SK-N-SH (cell line): Measurements from ENCODE around the gene SCRG1. TPM values are rescaled to one million over a fixed set of nuclear protein-coding genes. Genes with fewer than 3 reads are reported as not detected.

Experiments used
- CTCF ChIA-PET: fragments of 300-600, 350-600 bp; formaldehyde crosslinking; extraction: SDS; loops from one replicate; lab custom pipeline; 2021; lab: Yijun Ruan, JAX
- POLR2A ChIA-PET: fragments of 350-600 bp; sonication (Branson Sonifier 250); formaldehyde crosslinking; extraction: SDS; loops from one replicate; lab custom pipeline; 2020; ENCODE audit warnings: antibody characterized with exemption, inconsistent platforms; lab: Yijun Ruan, JAX
- DNase-seq: peaks from one replicate; pipeline ENCODE4 v3.0.0; 2012
- H2AFZ ChIP-seq: fragments of 200-600 bp; sonication (generic); 2 replicates; pipeline ENCODE4 v1.8.1; 2016; ENCODE audit warnings: antibody characterized with exemption, mild to moderate bottlenecking, low read depth
- H3F3A ChIP-seq: fragments of 200-600 bp; sonication (generic); replicated peaks from 2 replicates; pipeline ENCODE3; 2016; ENCODE audit warnings: antibody characterized with exemption, mild to moderate bottlenecking; ENCODE audit not compliant: insufficient read depth
- H3K27ac ChIP-seq, 2 experiments: fragments of 200-500 bp in 1 of 2; fragments of 200-600 bp in 1 of 2; sonication (Bioruptor generic) in 1 of 2; sonication (generic), shearing (Covaris generic) in 1 of 2; 2 replicates each; pipeline versions ENCODE4 v1.5.1 to v1.6.1; 2014 to 2016; ENCODE audit warnings: low read depth in 2 of 2, inconsistent platforms in 1 of 2, low read length in 1 of 2, mild to moderate bottlenecking in 1 of 2, mixed read lengths in 1 of 2
- H3K27me3 ChIP-seq: fragments of 200-600 bp; sonication (generic), shearing (Covaris generic); 2 replicates; pipeline ENCODE4 v1.6.1; 2016; ENCODE audit warnings: mixed run types; ENCODE audit not compliant: insufficient read depth
- H3K36me3 ChIP-seq, 2 experiments: fragments of 200-500 bp in 1 of 2; fragments of 200-600 bp in 1 of 2; sonication (Bioruptor generic) in 1 of 2; sonication (generic) in 1 of 2; replicated peaks in 1 of 2; 2 replicates each; pipeline versions ENCODE3 to v1.5.1; 2014 to 2016; ENCODE audit warnings: low read length in 1 of 2, mild to moderate bottlenecking in 1 of 2; ENCODE audit not compliant: insufficient read depth in 2 of 2, control insufficient read depth in 1 of 2
- H3K4me1 ChIP-seq, 2 experiments: fragments of 200-500 bp in 1 of 2; fragments of 200-600 bp in 1 of 2; sonication (Bioruptor generic) in 1 of 2; sonication (generic), shearing (Covaris generic) in 1 of 2; 2 replicates each; pipeline versions ENCODE4 v1.5.1 to v1.6.1; 2014 to 2016; ENCODE audit warnings: low read depth in 1 of 2, low read length in 1 of 2, mixed run types in 1 of 2; ENCODE audit not compliant: insufficient read depth in 2 of 2, control insufficient read depth in 1 of 2
- H3K4me2 ChIP-seq: fragments of 200-600 bp; sonication (generic), shearing (Covaris generic); 2 replicates; pipeline ENCODE4 v1.6.1; 2017; ENCODE audit warnings: mixed run types
- H3K4me3 ChIP-seq, 2 experiments: fragments of 200-500 bp in 1 of 2; fragments of 200-600 bp in 1 of 2; sonication (Bioruptor generic) in 1 of 2; sonication (generic), shearing (Covaris generic) in 1 of 2; 2 replicates each; pipeline versions ENCODE4 v1.5.1 to v1.8.1; 2014 to 2016; ENCODE audit warnings: low read depth in 2 of 2, inconsistent platforms in 1 of 2, low read length in 1 of 2, mild to moderate bottlenecking in 1 of 2, mixed read lengths in 1 of 2, moderate library complexity in 1 of 2
- H3K79me2 ChIP-seq: fragments of 200-600 bp; sonication (generic); 2 replicates; pipeline ENCODE4 v1.8.1; 2017; ENCODE audit warnings: mild to moderate bottlenecking; ENCODE audit not compliant: insufficient read depth
- H3K9ac ChIP-seq: fragments of 200-600 bp; sonication (generic); 2 replicates; pipeline ENCODE4 v1.6.1; 2017; ENCODE audit warnings: mixed run types
- H3K9me2 ChIP-seq: fragments of 200-600 bp; sonication (generic); 2 replicates; pipeline ENCODE4 v1.6.1; 2017; ENCODE audit warnings: mixed run types
- H3K9me3 ChIP-seq: fragments of 200-600 bp; sonication (generic); 2 replicates; pipeline ENCODE4 v1.6.1; 2017; ENCODE audit warnings: mixed run types, mild to moderate bottlenecking, moderate library complexity
- H4K20me1 ChIP-seq: fragments of 200-600 bp; sonication (generic); 2 replicates; pipeline ENCODE4 v1.6.1; 2017; ENCODE audit warnings: mild to moderate bottlenecking, mixed run types; ENCODE audit not compliant: insufficient read depth
- CHD2 ChIP-seq: fragments of 150-350 bp; IDR thresholded peaks from 2 replicates; pipeline ENCODE4 v1.6.1; 2018; ENCODE audit warnings: low read length; ENCODE audit not compliant: partially characterized antibody
- ELF1 ChIP-seq: IDR thresholded peaks from 2 replicates; pipeline ENCODE4 v1.4.0; 2012
- EP300 ChIP-seq, 2 experiments: IDR thresholded peaks; 2 replicates each; pipeline versions ENCODE4 v1.4.0 to v1.6.1; 2012; ENCODE audit warnings: borderline replicate concordance in 1 of 2, low read depth in 1 of 2, low read length in 1 of 2
- EZH2phosphoT487 ChIP-seq: fragments of 200-600 bp; sonication (generic); IDR thresholded peaks from 2 replicates; pipeline ENCODE4 v1.6.1; 2017; ENCODE audit warnings: low read depth, mixed run types, mild to moderate bottlenecking, antibody characterized with exemption, moderate library complexity, borderline replicate concordance
- FOSL2 ChIP-seq: IDR thresholded peaks from 2 replicates; pipeline ENCODE4 v1.4.0; 2012; ENCODE audit warnings: low read depth, mild to moderate bottlenecking, moderate library complexity, borderline replicate concordance
- FOXM1 ChIP-seq: IDR thresholded peaks from 2 replicates; pipeline ENCODE4 v1.4.0; 2012; ENCODE audit warnings: low read depth, mild to moderate bottlenecking
- GABPA ChIP-seq: IDR thresholded peaks from 2 replicates; pipeline ENCODE4 v1.4.0; 2012; ENCODE audit warnings: low read depth, mild to moderate bottlenecking
- GATA2 ChIP-seq: sonication (generic); formaldehyde crosslinking; IDR thresholded peaks from 2 replicates; pipeline ENCODE4 v1.5.0; 2020; ENCODE audit warnings: mild to moderate bottlenecking, missing genetic modification reagents
- JUND ChIP-seq: IDR thresholded peaks from 2 replicates; pipeline ENCODE4 v1.4.0; 2012
- MEF2A ChIP-seq: IDR thresholded peaks from 2 replicates; pipeline ENCODE4 v1.4.0; 2012; ENCODE audit warnings: low read depth, borderline replicate concordance
- MXI1 ChIP-seq: IDR thresholded peaks from 2 replicates; pipeline ENCODE4 v1.6.1; 2012; ENCODE audit warnings: mild to moderate bottlenecking, low read depth, low read length, improper control_type of control experiment
- NFIC ChIP-seq: IDR thresholded peaks from 2 replicates; pipeline ENCODE4 v1.4.0; 2012; ENCODE audit warnings: borderline replicate concordance
- NRF1 ChIP-seq: IDR thresholded peaks from 2 replicates; pipeline ENCODE4 v1.6.1; 2012; ENCODE audit warnings: low read depth, mild to moderate bottlenecking, low read length
- POLR2AphosphoS5 ChIP-seq: IDR thresholded peaks from 2 replicates; pipeline ENCODE4 v1.6.1; 2012; ENCODE audit warnings: low read depth, low read length
- RAD21 ChIP-seq: IDR thresholded peaks from 2 replicates; pipeline ENCODE4 v1.6.1; 2012; ENCODE audit warnings: mild to moderate bottlenecking, low read length
- RCOR1 ChIP-seq: fragments of 150-350 bp; IDR thresholded peaks from 2 replicates; pipeline ENCODE4 v1.6.1; 2017; ENCODE audit warnings: antibody characterized with exemption, low read length
- RFX5 ChIP-seq: IDR thresholded peaks from 2 replicates; pipeline ENCODE4 v1.6.1; 2012; ENCODE audit warnings: mild to moderate bottlenecking, improper control_type of control experiment, low read length
- RXRA ChIP-seq: IDR thresholded peaks from 2 replicates; pipeline ENCODE4 v1.4.0; 2012; ENCODE audit warnings: low read depth, mild to moderate bottlenecking, borderline replicate concordance
- SIN3A ChIP-seq: IDR thresholded peaks from 2 replicates; pipeline ENCODE4 v1.6.1; 2012; ENCODE audit warnings: low read depth, mild to moderate bottlenecking, low read length, moderate library complexity, borderline replicate concordance
- SMC3 ChIP-seq: IDR thresholded peaks from 2 replicates; pipeline ENCODE4 v1.6.1; 2012; ENCODE audit warnings: low read depth, low read length, improper control_type of control experiment
- TCF12 ChIP-seq: IDR thresholded peaks from 2 replicates; pipeline ENCODE4 v1.4.0; 2012
- YY1 ChIP-seq: IDR thresholded peaks from 2 replicates; pipeline ENCODE4 v1.4.0; 2012; ENCODE audit warnings: low read depth, mild to moderate bottlenecking
- WGBS: methylation state at CpG from one replicate; pipeline ENCODE4 v1.1.6; 2017; ENCODE audit warnings: low lambda C conversion rate; 5-methylcytosine and 5-hydroxymethylcytosine counted together
- polyA plus RNA-seq, 3 experiments: library from polyadenylated mRNA; depleted of rRNA; stranded (reverse); fragments of >200 nt; gene quantifications; 2 replicates each; pipeline ENCODE4 v1.2.3, GENCODE V29; 2012
- TF ChIP-seq, protein P1 (sequence below): IDR thresholded peaks from 2 replicates; pipeline ENCODE4 v1.4.0; 2012; ENCODE audit warnings: low read depth, borderline replicate concordance
- TF ChIP-seq, protein P2 (sequence below): IDR thresholded peaks from 2 replicates; pipeline ENCODE4 v1.4.0; 2012; ENCODE audit warnings: low read depth, borderline replicate concordance
- TF ChIP-seq, protein P3 (sequence below): fragments of 150-350 bp; IDR thresholded peaks from 2 replicates; pipeline ENCODE4 v1.6.1; 2016; ENCODE audit warnings: mild to moderate bottlenecking, low read depth, low read length
- TF ChIP-seq, protein P4 (sequence below): IDR thresholded peaks from 2 replicates; pipeline ENCODE4 v1.6.1; 2012; ENCODE audit warnings: mild to moderate bottlenecking, low read depth, low read length, moderate library complexity
- TF ChIP-seq, protein P5 (sequence below): fragments of 200-600 bp; sonication (generic); IDR thresholded peaks from 2 replicates; pipeline ENCODE4 v1.6.1; 2017; ENCODE audit warnings: antibody characterized with exemption, mild to moderate bottlenecking, moderate library complexity

SCRG1 gene
- polyA plus RNA-seq, 1 of the 3 experiments (the other 2 are of a cell fraction) = 0.16 TPM

DNA sequence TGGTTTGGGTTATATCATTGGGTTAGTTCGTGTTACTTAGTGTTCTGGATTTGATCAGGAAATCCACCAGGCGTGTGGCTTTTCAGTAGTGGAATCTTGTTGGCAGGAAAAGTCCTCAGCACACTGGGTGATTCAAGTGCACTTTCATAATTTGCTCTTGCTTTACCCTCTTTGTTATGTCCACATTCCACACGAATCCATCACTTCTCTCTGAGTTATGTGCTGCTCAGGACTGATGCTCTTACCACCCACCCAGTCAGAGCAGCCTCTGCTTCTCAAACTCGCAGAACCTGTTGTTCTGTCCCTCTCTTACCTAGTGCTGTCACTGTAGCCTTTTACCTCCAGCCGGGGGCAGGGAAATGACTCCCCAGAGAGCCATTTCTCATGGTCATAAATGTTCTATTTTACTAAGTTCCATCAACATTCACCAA lies 37.2 kb upstream of the SCRG1 start:
- H3K79me2 ChIP-seq = no peaks in the 10 kb centered on the region
- ChIA-PET CTCF (no interaction called here), POLR2A (no interaction called here)
- no peaks in the 10 kb centered on the region for H3F3A ChIP-seq
- H2AFZ ChIP-seq = no peak overlapping the region
- 15% methylated on average over 5 of the region's 5 CpGs for WGBS
- H3K9ac ChIP-seq = no peak overlapping the region
- H3K36me3 ChIP-seq = no peaks in the 10 kb centered on the region
- no peaks in the 10 kb centered on the region for H3K9me3 ChIP-seq
- H3K4me1 ChIP-seq = peaks cover 8 to 12% of the 10 kb centered on the region in 2 experiments; a peak in 3 of 4 replicates
- H3K27me3 ChIP-seq = no peaks in the 10 kb centered on the region
- DNase-seq = no peak
- no peaks in the 10 kb centered on the region for H3K9me2 ChIP-seq
- peak overlapping the region; percentile 19 for H3K4me2 ChIP-seq
- no peaks in the 10 kb centered on the region for H4K20me1 ChIP-seq
- no peak overlapping the region for H3K4me3 ChIP-seq
- H3K27ac ChIP-seq = peak overlapping the region; percentile 13 to 72; a peak in 3 of 4 replicates
- TF ChIP-seq TCF12 = peak; percentile 93
- TF ChIP-seq, protein P1, sequence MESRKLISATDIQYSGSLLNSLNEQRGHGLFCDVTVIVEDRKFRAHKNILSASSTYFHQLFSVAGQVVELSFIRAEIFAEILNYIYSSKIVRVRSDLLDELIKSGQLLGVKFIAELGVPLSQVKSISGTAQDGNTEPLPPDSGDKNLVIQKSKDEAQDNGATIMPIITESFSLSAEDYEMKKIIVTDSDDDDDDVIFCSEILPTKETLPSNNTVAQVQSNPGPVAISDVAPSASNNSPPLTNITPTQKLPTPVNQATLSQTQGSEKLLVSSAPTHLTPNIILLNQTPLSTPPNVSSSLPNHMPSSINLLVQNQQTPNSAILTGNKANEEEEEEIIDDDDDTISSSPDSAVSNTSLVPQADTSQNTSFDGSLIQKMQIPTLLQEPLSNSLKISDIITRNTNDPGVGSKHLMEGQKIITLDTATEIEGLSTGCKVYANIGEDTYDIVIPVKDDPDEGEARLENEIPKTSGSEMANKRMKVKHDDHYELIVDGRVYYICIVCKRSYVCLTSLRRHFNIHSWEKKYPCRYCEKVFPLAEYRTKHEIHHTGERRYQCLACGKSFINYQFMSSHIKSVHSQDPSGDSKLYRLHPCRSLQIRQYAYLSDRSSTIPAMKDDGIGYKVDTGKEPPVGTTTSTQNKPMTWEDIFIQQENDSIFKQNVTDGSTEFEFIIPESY = no peak
- TF ChIP-seq FOXM1 = 0 out of 2 replicates have a peak, but pooled peaks have one; percentile 43
- TF ChIP-seq, protein P2, sequence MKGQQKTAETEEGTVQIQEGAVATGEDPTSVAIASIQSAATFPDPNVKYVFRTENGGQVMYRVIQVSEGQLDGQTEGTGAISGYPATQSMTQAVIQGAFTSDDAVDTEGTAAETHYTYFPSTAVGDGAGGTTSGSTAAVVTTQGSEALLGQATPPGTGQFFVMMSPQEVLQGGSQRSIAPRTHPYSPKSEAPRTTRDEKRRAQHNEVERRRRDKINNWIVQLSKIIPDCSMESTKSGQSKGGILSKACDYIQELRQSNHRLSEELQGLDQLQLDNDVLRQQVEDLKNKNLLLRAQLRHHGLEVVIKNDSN = no peak
- TF ChIP-seq RXRA = peak; percentile 55; the same call in 1 of the 2 replicates
- no peak for TF ChIP-seq CHD2
- TF ChIP-seq MEF2A = no peak
- TF ChIP-seq FOSL2 = peak; percentile 43; the same call in 1 of the 2 replicates
- no peak for TF ChIP-seq RAD21
- no peak for TF ChIP-seq YY1
- TF ChIP-seq, protein P3, sequence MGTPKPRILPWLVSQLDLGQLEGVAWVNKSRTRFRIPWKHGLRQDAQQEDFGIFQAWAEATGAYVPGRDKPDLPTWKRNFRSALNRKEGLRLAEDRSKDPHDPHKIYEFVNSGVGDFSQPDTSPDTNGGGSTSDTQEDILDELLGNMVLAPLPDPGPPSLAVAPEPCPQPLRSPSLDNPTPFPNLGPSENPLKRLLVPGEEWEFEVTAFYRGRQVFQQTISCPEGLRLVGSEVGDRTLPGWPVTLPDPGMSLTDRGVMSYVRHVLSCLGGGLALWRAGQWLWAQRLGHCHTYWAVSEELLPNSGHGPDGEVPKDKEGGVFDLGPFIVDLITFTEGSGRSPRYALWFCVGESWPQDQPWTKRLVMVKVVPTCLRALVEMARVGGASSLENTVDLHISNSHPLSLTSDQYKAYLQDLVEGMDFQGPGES = no peak
- no peak for TF ChIP-seq GABPA
- TF ChIP-seq, protein P4, sequence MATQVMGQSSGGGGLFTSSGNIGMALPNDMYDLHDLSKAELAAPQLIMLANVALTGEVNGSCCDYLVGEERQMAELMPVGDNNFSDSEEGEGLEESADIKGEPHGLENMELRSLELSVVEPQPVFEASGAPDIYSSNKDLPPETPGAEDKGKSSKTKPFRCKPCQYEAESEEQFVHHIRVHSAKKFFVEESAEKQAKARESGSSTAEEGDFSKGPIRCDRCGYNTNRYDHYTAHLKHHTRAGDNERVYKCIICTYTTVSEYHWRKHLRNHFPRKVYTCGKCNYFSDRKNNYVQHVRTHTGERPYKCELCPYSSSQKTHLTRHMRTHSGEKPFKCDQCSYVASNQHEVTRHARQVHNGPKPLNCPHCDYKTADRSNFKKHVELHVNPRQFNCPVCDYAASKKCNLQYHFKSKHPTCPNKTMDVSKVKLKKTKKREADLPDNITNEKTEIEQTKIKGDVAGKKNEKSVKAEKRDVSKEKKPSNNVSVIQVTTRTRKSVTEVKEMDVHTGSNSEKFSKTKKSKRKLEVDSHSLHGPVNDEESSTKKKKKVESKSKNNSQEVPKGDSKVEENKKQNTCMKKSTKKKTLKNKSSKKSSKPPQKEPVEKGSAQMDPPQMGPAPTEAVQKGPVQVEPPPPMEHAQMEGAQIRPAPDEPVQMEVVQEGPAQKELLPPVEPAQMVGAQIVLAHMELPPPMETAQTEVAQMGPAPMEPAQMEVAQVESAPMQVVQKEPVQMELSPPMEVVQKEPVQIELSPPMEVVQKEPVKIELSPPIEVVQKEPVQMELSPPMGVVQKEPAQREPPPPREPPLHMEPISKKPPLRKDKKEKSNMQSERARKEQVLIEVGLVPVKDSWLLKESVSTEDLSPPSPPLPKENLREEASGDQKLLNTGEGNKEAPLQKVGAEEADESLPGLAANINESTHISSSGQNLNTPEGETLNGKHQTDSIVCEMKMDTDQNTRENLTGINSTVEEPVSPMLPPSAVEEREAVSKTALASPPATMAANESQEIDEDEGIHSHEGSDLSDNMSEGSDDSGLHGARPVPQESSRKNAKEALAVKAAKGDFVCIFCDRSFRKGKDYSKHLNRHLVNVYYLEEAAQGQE = no peak
- TF ChIP-seq RFX5 = no peak
- no peak for TF ChIP-seq NRF1
- peak; percentile 59; the same call in 1 of the 2 replicates for TF ChIP-seq POLR2AphosphoS5
- no peak for TF ChIP-seq ELF1
- no peak for TF ChIP-seq EZH2phosphoT487
- TF ChIP-seq RCOR1 = peak; percentile 61; the same call in 1 of the 2 replicates
- no peak for TF ChIP-seq SMC3
- TF ChIP-seq JUND = peak; percentile 11; the same call in 1 of the 2 replicates
- peak; percentile 39 to 57; a peak in 2 of 4 replicates for TF ChIP-seq EP300 (IDR thresholded peaks at IDR 0.05; ENCODE audit: borderline replicate concordance in 1 of 2, low read depth in 1 of 2, low read length in 1 of 2)
- TF ChIP-seq NFIC = peak; percentile 47; the same call in 1 of the 2 replicates
- TF ChIP-seq, protein P5, sequence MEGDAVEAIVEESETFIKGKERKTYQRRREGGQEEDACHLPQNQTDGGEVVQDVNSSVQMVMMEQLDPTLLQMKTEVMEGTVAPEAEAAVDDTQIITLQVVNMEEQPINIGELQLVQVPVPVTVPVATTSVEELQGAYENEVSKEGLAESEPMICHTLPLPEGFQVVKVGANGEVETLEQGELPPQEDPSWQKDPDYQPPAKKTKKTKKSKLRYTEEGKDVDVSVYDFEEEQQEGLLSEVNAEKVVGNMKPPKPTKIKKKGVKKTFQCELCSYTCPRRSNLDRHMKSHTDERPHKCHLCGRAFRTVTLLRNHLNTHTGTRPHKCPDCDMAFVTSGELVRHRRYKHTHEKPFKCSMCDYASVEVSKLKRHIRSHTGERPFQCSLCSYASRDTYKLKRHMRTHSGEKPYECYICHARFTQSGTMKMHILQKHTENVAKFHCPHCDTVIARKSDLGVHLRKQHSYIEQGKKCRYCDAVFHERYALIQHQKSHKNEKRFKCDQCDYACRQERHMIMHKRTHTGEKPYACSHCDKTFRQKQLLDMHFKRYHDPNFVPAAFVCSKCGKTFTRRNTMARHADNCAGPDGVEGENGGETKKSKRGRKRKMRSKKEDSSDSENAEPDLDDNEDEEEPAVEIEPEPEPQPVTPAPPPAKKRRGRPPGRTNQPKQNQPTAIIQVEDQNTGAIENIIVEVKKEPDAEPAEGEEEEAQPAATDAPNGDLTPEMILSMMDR = no peak
- TF ChIP-seq GATA2 (CRISPR knock-in tag) = no peak
- no peak for TF ChIP-seq SIN3A
- no peak for TF ChIP-seq MXI1
